IMR-90 (cell line): ENCODE results near the gene TEX11. TPM values are rescaled to one million over a fixed set of nuclear protein-coding genes. Genes with fewer than 3 reads are reported as not detected.
"Not testable (repeated sequence)": the region's sequence is repeated elsewhere in the genome, so short reads cannot be mapped to it uniquely, and the experiment has no call there.

ENCODE experiments used
- ATAC-seq: fragments of 200-7000 bp; cut with Tn5 transposase; 2 replicates; pipeline ENCODE4 v1.9.1; 2020; ENCODE audit warnings: low read depth, mild to moderate bottlenecking, moderate library complexity
- BruUV-seq: library from RNA; stranded (reverse); fragments of 400-500 nt; replicated peaks from 2 replicates; lab custom pipeline; 2021; lab: Mats Ljungman, UMichigan
- CTCF ChIA-PET: fragments of 300-600 bp; formaldehyde crosslinking; extraction: SDS; loops from one replicate; lab custom pipeline; 2021; ENCODE audit warnings: antibody characterized with exemption; lab: Yijun Ruan, JAX
- POLR2A ChIA-PET: fragments of 300-600 bp; sonication (Branson Sonifier 250); formaldehyde crosslinking; loops from one replicate; lab custom pipeline; 2022; ENCODE audit warnings: antibody characterized with exemption; ENCODE audit not compliant: unreplicated experiment; lab: Charles Lee
- DNase-seq: peaks from one replicate; pipeline ENCODE4 v3.0.0; 2013
- H2AFZ ChIP-seq: replicated peaks from 2 replicates; pipeline ENCODE3; 2013; ENCODE audit warnings: low read length, mild to moderate bottlenecking; ENCODE audit not compliant: poor library complexity
- H2AK5ac ChIP-seq: 2 replicates; pipeline ENCODE4 v1.6.1; 2013; ENCODE audit warnings: low read depth, low read length, inconsistent platforms
- H2AK9ac ChIP-seq: replicated peaks from 2 replicates; pipeline ENCODE3; 2013; ENCODE audit warnings: mild to moderate bottlenecking, low read depth, low read length, moderate library complexity; ENCODE audit not compliant: poor library complexity
- H2BK120ac ChIP-seq: 2 replicates; pipeline ENCODE4 v1.6.1; 2013; ENCODE audit warnings: low read depth, low read length, inconsistent platforms
- H2BK15ac ChIP-seq: 3 replicates; pipeline ENCODE4 v1.6.1; 2013; ENCODE audit warnings: low read depth, low read length, inconsistent platforms
- H2BK20ac ChIP-seq: 2 replicates; pipeline ENCODE4 v1.6.1; 2013; ENCODE audit warnings: low read depth, mild to moderate bottlenecking, inconsistent platforms, low read length, moderate library complexity
- H2BK5ac ChIP-seq: 2 replicates; pipeline ENCODE4 v1.6.1; 2013; ENCODE audit warnings: mild to moderate bottlenecking, low read depth, low read length, inconsistent platforms; ENCODE audit not compliant: poor library complexity, severe bottlenecking
- H3K14ac ChIP-seq: replicated peaks from 2 replicates; pipeline ENCODE4 v1.6.1; 2013; ENCODE audit warnings: low read depth, low read length, inconsistent platforms
- H3K18ac ChIP-seq: 2 replicates; pipeline ENCODE4 v1.6.1; 2013; ENCODE audit warnings: low read depth, low read length, control low read depth
- H3K23ac ChIP-seq: 2 replicates; pipeline ENCODE4 v1.6.1; 2013; ENCODE audit warnings: low read depth, low read length, inconsistent platforms
- H3K27ac ChIP-seq: 2 replicates; pipeline ENCODE4 v1.5.1; 2013; ENCODE audit warnings: mild to moderate bottlenecking, control low read depth, low read length; ENCODE audit not compliant: insufficient read depth
- H3K27me3 ChIP-seq: 2 replicates; pipeline ENCODE4 v1.6.1; 2013; ENCODE audit warnings: low read length; ENCODE audit not compliant: control insufficient read depth, insufficient read depth
- H3K36me3 ChIP-seq: 2 replicates; pipeline ENCODE4 v1.6.1; 2013; ENCODE audit warnings: low read length, mixed read lengths; ENCODE audit not compliant: control insufficient read depth, insufficient read depth
- H3K4ac ChIP-seq: 2 replicates; pipeline ENCODE4 v1.6.1; 2013; ENCODE audit warnings: low read depth, low read length, inconsistent platforms
- H3K4me1 ChIP-seq: 2 replicates; pipeline ENCODE4 v1.6.1; 2013; ENCODE audit warnings: low read length, mixed read lengths; ENCODE audit not compliant: control insufficient read depth, insufficient read depth
- H3K4me2 ChIP-seq: 2 replicates; pipeline ENCODE4 v1.6.1; 2013; ENCODE audit warnings: low read depth, mild to moderate bottlenecking, control low read depth, low read length, moderate library complexity
- H3K4me3 ChIP-seq: 2 replicates; pipeline ENCODE4 v1.5.1; 2013; ENCODE audit warnings: low read depth, mild to moderate bottlenecking, control low read depth, low read length, moderate library complexity; ENCODE audit not compliant: insufficient read depth
- H3K56ac ChIP-seq: 2 replicates; pipeline ENCODE4 v1.6.1; 2013; ENCODE audit warnings: low read length, inconsistent platforms; ENCODE audit not compliant: insufficient read depth; ENCODE audit errors: extremely low read depth
- H3K79me1 ChIP-seq, 2 experiments: 2 replicates each; pipeline ENCODE4 v1.6.1; 2013; ENCODE audit warnings: low read length in 2 of 2, inconsistent platforms in 1 of 2, low read depth in 1 of 2
- H3K9ac ChIP-seq: 2 replicates; pipeline ENCODE4 v1.6.1; 2013; ENCODE audit warnings: low read depth, low read length, control low read depth
- H3K9me1 ChIP-seq: 2 replicates; pipeline ENCODE4 v1.6.1; 2013; ENCODE audit warnings: low read length, inconsistent platforms; ENCODE audit not compliant: insufficient read depth
- H3K9me3 ChIP-seq: 2 replicates; pipeline ENCODE4 v1.6.1; 2013; ENCODE audit warnings: low read length; ENCODE audit not compliant: control insufficient read depth, insufficient read depth
- H4K20me1 ChIP-seq: 2 replicates; pipeline ENCODE4 v1.6.1; 2013; ENCODE audit warnings: low read length, inconsistent platforms; ENCODE audit not compliant: insufficient read depth
- H4K5ac ChIP-seq: 2 replicates; pipeline ENCODE4 v1.6.1; 2013; ENCODE audit warnings: mild to moderate bottlenecking, low read depth, low read length, control low read depth
- H4K8ac ChIP-seq, 2 experiments: 2 replicates each; pipeline ENCODE4 v1.6.1; 2013; ENCODE audit warnings: low read depth in 2 of 2, low read length in 2 of 2, control low read depth in 1 of 2, inconsistent platforms in 1 of 2
- H4K91ac ChIP-seq: 2 replicates; pipeline ENCODE4 v1.6.1; 2013; ENCODE audit warnings: low read depth, low read length, inconsistent platforms; ENCODE audit not compliant: insufficient read depth
- WGBS, 2 experiments: methylation state at CpG; one replicate each; pipeline versions ENCODE4 v1.1.5 to v1.1.7; 2013; ENCODE audit warnings: missing lambda C conversion rate in 2 of 2; ENCODE audit not compliant: insufficient read length in 1 of 2; ENCODE audit errors: extremely low coverage in 2 of 2; 5-methylcytosine and 5-hydroxymethylcytosine counted together
- dilution Hi-C: fragments of 300-500 bp; cut with HindIII; formaldehyde crosslinking; loops from one replicate; pipeline ENCODE4 v1.14.3; 2018; ENCODE audit warnings: low sequenced_read_pairs; ENCODE audit not compliant: unreplicated experiment
- in situ Hi-C: fragments of 300-500 bp; cut with MboI; formaldehyde crosslinking; loops from 3 replicates; pipeline ENCODE4 v1.14.3; 2019; ENCODE audit warnings: low sequenced_read_pairs, inconsistent platforms, mixed read lengths
- intact Hi-C: fragments of 100-400 bp; cut with micrococcal nuclease; formaldehyde crosslinking; loops from 2 replicates; pipeline ENCODE4 v1.10.0; 2022
- polyA plus RNA-seq, 3 experiments: library from polyadenylated mRNA; depleted of rRNA; stranded (reverse); fragments of >200 nt; gene quantifications; 2 replicates each; pipeline ENCODE4 v1.2.3, GENCODE V29; 2012; ENCODE audit warnings: low replicate concordance in 1 of 3
- total RNA-seq: library from RNA; depleted of rRNA; stranded (reverse); fragments of >200 nt; gene quantifications from 2 replicates; pipeline ENCODE4 v1.2.3, GENCODE V29; 2012

Gene TEX11
- total and polyA plus RNA-seq, 2 of the 4 experiments (the other 2 are of a cell fraction): not detected

GRCh38 chrX:70796742-70797141 is 111.8 kb downstream of the TEX11 start:
- H3K14ac ChIP-seq, intact Hi-C loops, H3K9me1 ChIP-seq, ATAC-seq, POLR2A ChIA-PET, H2AFZ ChIP-seq, H3K27ac ChIP-seq, H2BK120ac ChIP-seq, H3K4ac ChIP-seq, H2BK15ac ChIP-seq, H2AK9ac ChIP-seq, H2BK20ac ChIP-seq, H3K4me2 ChIP-seq, DNase-seq, H3K27me3 ChIP-seq, H2BK5ac ChIP-seq, H4K8ac ChIP-seq, H4K5ac ChIP-seq, H4K91ac ChIP-seq, CTCF ChIA-PET, in situ Hi-C loops, H3K4me3 ChIP-seq, dilution Hi-C loops, H3K56ac ChIP-seq, H3K9ac ChIP-seq, H3K36me3 ChIP-seq, H3K9me3 ChIP-seq, H2AK5ac ChIP-seq, H4K20me1 ChIP-seq, H3K4me1 ChIP-seq, BruUV-seq, H3K23ac ChIP-seq, H3K18ac ChIP-seq, H3K79me1 ChIP-seq: not testable (repeated sequence)
- WGBS, 2 experiments: no CpG with 5 or more reads among the region's 1 CpG
